Nephron progenitor cell (in vitro differentiated cells): ENCODE measurements around the gene KDM7A.

ENCODE experiments used
- DNase-seq: peaks from one replicate; pipeline ENCODE4 v3.0.0; 2021
- H3K27ac Mint-ChIP-seq: 2 replicates; pipeline ENCODE4 v1.8.0; 2021; ENCODE audit warnings: mild to moderate bottlenecking, moderate library complexity, mixed read lengths
- H3K27me3 Mint-ChIP-seq: 2 replicates; pipeline ENCODE4 v1.8.0; 2021; ENCODE audit warnings: mild to moderate bottlenecking, low read depth, mixed read lengths; ENCODE audit not compliant: poor library complexity
- H3K36me3 Mint-ChIP-seq: 2 replicates; pipeline ENCODE4 v1.8.0; 2021; ENCODE audit warnings: low read depth, mixed read lengths
- H3K4me1 Mint-ChIP-seq: 2 replicates; pipeline ENCODE4 v1.8.0; 2021; ENCODE audit warnings: mixed read lengths
- H3K4me3 Mint-ChIP-seq: 2 replicates; pipeline ENCODE4 v1.8.0; 2021; ENCODE audit warnings: mild to moderate bottlenecking, moderate library complexity, mixed read lengths
- H3K9me3 Mint-ChIP-seq: 2 replicates; pipeline ENCODE4 v1.8.0; 2021; ENCODE audit warnings: mild to moderate bottlenecking, moderate library complexity, mixed read lengths
- CTCF ChIP-seq: fragments of 200-600 bp; sonication (generic); IDR thresholded peaks from 2 replicates; pipeline ENCODE4 v1.5.0; 2021; ENCODE audit warnings: antibody characterized with exemption

Gene KDM7A

GRCh38 chr7:140176811-140177702 is at the start of gene KDM7A:
KDM7A (minus strand) TSS chr7:140176983; CDS start chr7:140176937, 46 bp downstream.
- Mint-ChIP-seq H3K27me3 (peaks cover 20% of the 10 kb centered on the region), H3K9me3 (peaks cover 18% of the 10 kb centered on the region), H3K36me3 (peaks cover 15% of the 10 kb centered on the region), H3K27ac (peak within 1 kb of the TSS; percentile 98), H3K4me3 (peak within 1 kb of the TSS; percentile 98), H3K4me1 (peaks cover 32% of the 10 kb centered on the region)
- no peak for TF ChIP-seq CTCF
- DNase-seq, result peak; percentile 88

- no peaks in the 10 kb centered on the region for H3K36me3 Mint-ChIP-seq
- TF ChIP-seq CTCF, result no peak
- H3K4me3 Mint-ChIP-seq, result no peak overlapping the region
- H3K9me3 Mint-ChIP-seq, result no peaks in the 10 kb centered on the region
- H3K27ac Mint-ChIP-seq, result no peak overlapping the region
- H3K27me3 Mint-ChIP-seq, result peaks cover 13% of the 10 kb centered on the region
- DNase-seq, result no peak
- H3K4me1 Mint-ChIP-seq, result peaks cover 28% of the 10 kb centered on the region
Observed at GRCh38 chr7:140225562-140226249, 48.9 kb upstream of the KDM7A start.

- DNase-seq, result no peak
- peaks cover 7% of the 10 kb centered on the region for H3K27me3 Mint-ChIP-seq
- no peaks in the 10 kb centered on the region for H3K36me3 Mint-ChIP-seq
- H3K9me3 Mint-ChIP-seq, result no peaks in the 10 kb centered on the region
- H3K4me3 Mint-ChIP-seq, result no peak overlapping the region
- peaks cover 20% of the 10 kb centered on the region for H3K4me1 Mint-ChIP-seq
- H3K27ac Mint-ChIP-seq, result peak overlapping the region; percentile 42
- TF ChIP-seq CTCF, result no peak
Observed at GRCh38 chr7:140223515-140224221, 46.9 kb upstream of the KDM7A start.

GRCh38 chr7:140222814-140223213 is 46.0 kb upstream of the KDM7A start:
- H3K4me1 Mint-ChIP-seq, result peaks cover 20% of the 10 kb centered on the region
- TF ChIP-seq CTCF, result no peak
- no peak overlapping the region for H3K27ac Mint-ChIP-seq
- H3K27me3 Mint-ChIP-seq, result peaks cover 7% of the 10 kb centered on the region
- no peak for DNase-seq
- no peak overlapping the region for H3K4me3 Mint-ChIP-seq
- H3K9me3 Mint-ChIP-seq, result peaks cover 8% of the 10 kb centered on the region
- H3K36me3 Mint-ChIP-seq, result peaks cover 2% of the 10 kb centered on the region

- H3K36me3 Mint-ChIP-seq, result peaks cover 7% of the 10 kb centered on the region
- no peak overlapping the region for H3K4me3 Mint-ChIP-seq
- peaks cover 4% of the 10 kb centered on the region for H3K27me3 Mint-ChIP-seq
- H3K9me3 Mint-ChIP-seq, result peaks cover 22% of the 10 kb centered on the region
- TF ChIP-seq CTCF, result no peak
- peaks cover 23% of the 10 kb centered on the region for H3K4me1 Mint-ChIP-seq
- no peak for DNase-seq
- peak overlapping the region; percentile 68 for H3K27ac Mint-ChIP-seq
Observed at GRCh38 chr7:140219672-140220524, 43.1 kb upstream of the KDM7A start.
